GM12892 (cell line): ENCODE data around the gene KCNIP1.

ENCODE experiments used
- POLR2A ChIP-seq: IDR thresholded peaks from 2 replicates; pipeline ENCODE4 v1.6.1; 2011; ENCODE audit warnings: low read depth, low read length, control low read depth
- POLR2AphosphoS5 ChIP-seq: IDR thresholded peaks from 2 replicates; pipeline ENCODE4 v1.6.1; 2011; ENCODE audit warnings: low read depth, low read length, control low read depth
- TAF1 ChIP-seq: IDR thresholded peaks from 2 replicates; pipeline ENCODE4 v1.6.1; 2011; ENCODE audit warnings: low read depth, mild to moderate bottlenecking, control low read depth, low read length, borderline replicate concordance

- no peak for TF ChIP-seq POLR2A
- no peak for TF ChIP-seq TAF1
- no peak for TF ChIP-seq POLR2AphosphoS5
Measured at GRCh38 chr5:170737591-170737990, 233.8 kb downstream of the KCNIP1 start.
